Measurements from ENCODE around the gene JPH3.
"Not testable (repeated sequence)": the region's sequence is repeated elsewhere in the genome, so short reads cannot be mapped to it uniquely, and the experiment has no call there.

JPH3 gene

DNA sequence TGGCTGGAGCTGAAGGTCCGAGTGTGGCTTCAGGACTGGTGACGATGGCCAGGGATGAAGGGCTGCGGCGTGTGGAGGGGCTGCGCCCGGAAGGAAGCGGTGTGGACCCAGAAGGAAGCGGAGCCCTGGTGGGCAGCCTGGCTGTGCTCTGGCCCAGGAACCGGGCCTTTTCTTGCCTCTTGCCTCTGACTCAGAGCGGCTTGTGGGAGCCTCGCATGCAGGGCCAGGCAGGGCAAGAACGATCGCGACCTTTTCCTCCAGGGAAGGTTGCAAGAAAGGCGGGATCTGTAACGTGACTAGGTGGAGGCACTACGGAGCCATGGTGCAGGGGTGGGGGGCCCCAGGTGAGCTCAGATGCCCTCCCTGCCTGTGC lies 78.0 kb downstream of the JPH3 start:
- DNase-seq (ENCODE audit: low spot score) (no peak), FAIRE-seq (no peak)

DNA sequence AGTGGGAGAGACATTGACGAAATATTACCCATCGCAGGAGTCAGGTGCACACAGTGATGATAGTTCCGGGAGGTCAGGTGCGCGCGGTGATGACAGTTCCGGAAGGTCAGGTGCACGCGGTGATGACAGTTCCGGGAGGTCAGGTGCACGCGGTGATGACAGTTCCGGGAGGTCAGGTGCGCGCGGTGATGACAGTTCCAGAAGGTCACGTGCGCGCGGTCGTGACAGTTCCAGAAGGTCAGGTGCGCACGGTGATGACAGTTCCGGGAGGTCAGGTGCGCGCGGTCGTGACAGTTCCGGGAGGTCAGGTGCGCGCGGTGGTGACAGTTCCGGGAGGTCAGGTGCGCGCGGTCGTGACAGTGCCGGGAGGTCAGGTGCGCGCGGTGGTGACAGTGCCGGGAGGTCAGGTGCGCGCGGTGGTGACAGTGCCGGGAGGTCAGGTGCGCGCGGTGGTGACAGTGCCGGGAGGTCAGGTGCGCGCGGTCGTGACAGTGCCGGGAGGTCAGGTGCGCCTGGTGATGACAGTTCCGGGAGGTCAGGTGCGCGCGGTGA lies 78.8 kb downstream of the JPH3 start:
- not testable (repeated sequence) for FAIRE-seq; DNase-seq (ENCODE audit: low spot score)

DNA sequence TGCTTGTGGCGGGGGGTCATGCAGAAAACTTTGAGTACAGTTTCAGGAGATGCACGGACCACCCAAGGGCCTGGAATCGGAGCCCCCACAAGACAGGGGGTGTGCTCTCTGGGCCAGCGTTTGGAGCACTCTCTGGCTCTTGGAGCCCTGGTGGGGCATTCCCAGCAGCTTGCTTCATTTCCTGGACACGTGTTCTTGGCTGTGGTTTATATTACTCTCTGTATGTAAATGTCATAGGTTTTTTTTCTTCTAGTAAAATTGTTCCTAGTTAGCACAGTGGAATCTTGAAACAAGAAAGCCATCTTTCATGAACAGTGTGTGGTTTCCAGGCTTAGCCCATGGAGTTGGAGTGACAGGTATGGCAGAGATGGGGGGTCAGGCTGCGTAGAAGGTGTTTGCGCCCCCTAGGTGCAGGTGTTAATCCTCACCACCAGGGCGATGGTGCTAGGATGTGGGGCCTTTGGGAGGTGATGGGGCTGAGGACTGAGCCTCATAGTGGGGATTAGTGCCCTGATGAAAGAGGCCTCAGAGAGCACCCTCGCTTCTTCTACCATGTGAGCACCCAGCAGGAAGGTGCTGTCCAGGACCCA lies 79.8 kb downstream of the JPH3 start:
- FAIRE-seq (no peak), DNase-seq (ENCODE audit: low spot score) (peak; percentile 18)

DNA sequence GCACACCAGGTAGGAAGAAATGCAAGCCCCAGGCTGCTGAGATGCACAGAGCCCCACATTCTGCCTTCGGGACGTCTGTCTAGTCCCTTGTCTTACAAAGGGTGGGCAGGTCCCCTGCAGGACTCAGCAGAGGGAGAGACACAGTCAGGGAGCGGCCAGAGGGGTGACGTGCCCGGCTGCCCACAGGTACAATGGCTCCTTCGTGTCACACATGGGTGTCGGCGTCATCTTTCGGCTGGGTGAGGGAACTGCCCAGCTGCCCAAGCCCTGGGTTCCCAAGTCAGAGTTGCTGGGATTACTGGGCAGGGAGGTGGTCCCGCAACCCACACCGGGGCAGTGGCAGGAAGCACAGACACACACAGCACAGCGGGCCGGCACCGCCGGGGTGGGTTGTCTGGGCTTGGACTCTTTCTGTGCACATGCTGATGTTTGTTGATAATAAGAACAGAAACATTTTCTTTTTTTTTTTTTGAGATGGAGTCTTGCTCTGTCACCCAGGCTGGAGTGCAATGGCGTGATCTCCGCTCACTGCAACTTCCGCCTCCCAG lies 80.6 kb downstream of the JPH3 start:
- no peak for DNase-seq (ENCODE audit: low spot score)
- no peak for FAIRE-seq

DNA sequence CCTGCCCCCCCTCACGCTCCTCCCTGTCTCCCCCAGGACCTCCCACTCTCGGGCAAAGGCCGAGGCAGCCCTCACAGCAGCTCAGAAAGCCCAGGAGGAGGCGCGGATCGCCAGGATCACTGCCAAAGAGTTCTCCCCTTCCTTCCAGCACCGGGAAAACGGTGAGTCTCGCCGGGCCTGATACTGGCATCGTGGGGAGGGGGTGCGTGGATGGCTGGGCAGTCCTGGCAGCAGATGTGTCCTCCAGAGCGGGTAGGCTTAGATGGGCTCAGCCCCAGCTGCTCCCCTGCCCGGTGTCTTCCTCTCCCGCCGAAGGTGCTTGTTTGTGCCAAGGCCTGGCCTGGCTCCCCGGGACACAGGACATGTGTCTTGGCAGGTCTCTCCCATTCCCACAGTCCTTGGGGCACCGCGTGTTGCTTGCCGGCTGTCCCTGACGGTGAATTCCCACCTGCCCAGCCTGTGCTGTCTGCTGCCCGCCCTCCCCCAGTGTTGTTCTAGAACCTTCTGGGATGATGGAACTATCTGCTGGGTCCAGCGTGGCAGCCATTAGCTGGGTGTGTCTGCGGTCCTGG lies 81.9 kb downstream of the JPH3 start:
- FAIRE-seq: no peak
- no peak for DNase-seq (ENCODE audit: low spot score)

DNA sequence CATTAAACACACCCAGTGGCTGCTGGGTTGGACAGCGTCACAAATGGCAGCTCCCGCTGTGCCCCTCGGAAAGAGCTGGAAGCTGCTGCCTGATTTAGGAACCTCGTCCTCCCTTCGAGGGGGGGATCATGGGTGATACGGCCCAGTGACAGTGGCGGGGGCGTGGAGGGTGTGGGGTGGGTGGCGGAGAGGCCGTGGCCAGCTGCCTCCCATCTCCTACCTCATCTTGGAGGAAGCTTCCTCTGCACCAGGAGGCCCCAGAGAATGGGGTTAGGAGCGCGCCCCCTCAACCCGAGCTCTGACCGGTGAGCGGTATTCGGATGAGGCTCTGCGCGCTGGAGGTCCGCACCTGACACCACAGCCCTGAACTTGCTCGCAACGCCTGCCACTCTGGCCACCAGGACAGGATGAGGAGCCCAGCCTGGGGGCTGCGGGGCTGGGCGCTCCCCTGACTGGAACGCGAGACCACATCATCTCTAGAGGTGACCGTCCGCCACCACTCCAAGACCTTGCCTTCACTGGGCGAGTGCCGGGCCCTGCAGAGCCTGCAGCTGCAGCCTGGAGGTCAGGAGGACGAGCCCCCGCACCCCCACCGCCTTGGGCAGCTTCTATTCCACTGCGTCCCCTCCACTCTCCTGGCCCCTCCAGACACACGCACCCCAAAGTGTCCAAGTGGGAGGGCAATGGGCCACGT lies 82.5 kb downstream of the JPH3 start:
- DNase-seq (ENCODE audit: low spot score): no peak
- no peak for FAIRE-seq

DNA sequence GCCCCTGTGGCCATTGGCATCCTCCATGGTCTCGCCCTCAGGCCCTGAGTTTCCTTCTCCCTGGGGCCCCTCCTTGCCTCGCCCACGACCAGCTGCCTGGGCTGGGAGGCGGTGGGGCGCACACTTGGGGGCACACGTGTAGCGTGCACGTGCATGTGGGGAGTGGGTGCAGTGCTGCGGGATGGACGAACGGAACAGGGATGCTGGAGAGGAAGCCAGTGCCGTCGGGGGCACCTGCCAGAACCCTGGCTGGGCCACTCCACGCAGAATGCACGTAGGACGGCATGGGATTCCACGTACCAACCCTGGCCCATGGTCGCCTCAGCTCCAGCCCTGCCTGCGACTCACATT lies 83.1 kb downstream of the JPH3 start:
- DNase-seq (ENCODE audit: low spot score) (no peak), FAIRE-seq (no peak)

DNA sequence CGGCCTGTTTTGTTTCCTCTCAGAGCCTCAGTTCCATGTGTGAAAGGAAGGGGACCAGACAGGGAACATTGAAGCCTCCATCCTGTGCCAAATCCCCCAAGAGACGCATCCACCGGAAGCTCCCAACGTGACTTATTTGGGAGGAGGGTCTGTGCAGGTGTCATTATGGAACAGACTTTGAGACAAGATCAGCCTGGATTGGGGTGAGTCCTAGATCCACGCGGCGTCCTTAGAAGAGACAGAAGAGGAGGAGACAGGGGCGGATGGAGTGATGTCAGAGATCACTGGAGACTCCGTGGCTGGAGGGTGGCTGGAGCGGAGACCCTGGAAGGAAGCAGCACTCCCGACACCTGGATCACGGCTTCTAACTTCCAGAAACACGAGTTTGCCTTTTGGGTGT lies 83.5 kb downstream of the JPH3 start:
- DNase-seq (ENCODE audit: low spot score) (no peak), FAIRE-seq (no peak)

DNA sequence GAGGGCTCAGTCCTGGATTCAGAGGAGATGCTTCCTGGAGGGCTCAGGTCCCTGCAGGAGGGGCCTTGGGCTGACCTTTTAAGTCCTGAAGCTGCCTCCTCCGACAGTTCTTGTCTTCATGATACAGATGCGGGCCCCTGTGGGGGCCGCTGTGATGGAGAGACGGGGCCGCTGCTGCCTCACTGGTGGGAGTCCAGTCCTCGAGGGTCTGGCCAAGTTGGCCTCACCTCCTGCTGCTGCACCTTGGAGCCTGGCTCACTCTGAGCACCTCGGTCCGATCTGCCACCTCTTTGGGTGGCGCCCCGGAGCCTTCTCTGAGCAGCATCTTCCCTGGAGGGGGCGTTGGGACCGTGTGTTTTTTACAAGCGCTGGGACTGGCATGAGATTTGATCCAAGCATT lies 84.4 kb downstream of the JPH3 start:
- FAIRE-seq: no peak
- DNase-seq (ENCODE audit: low spot score): no peak

DNA sequence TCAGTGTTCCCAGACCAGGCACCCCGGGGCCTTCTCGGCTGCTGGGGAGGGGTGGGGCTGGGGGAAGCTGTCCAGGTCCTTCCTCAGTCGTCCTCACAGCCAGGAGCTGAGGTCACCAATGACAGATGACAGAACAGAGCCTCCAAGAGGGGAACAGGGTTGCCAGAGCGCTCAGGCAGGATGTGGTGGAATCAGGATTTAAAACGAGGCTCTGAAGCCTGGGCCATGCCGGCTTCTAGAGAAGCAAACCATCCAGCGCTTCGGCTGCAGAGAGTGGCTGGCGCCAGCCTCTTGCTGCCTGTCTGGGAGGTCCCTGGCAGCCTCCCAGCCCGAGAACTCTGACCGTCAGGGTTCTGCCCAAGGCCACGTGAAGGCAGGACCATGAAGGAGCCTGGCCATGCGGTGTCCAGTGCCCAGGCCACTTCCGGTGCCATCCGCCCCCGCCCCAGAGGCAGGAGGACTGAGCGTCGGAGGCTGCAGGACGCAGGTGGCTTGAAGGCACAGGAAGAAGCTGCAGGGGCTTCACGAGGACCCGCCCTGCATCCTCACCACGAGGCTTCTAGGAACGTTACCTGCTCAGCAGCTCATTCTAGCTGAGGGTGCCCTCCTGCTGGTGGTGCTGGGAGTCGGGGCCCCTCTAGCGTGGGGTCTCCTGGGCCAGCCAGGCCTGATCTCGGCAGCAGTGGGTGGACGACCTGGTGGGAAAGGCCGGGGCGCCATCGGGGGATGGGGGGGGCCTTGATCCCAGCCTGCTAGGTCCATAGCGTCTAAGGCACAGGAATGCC lies 85.0 kb downstream of the JPH3 start:
- FAIRE-seq (no peak), DNase-seq (ENCODE audit: low spot score) (peak; percentile 22)

DNA sequence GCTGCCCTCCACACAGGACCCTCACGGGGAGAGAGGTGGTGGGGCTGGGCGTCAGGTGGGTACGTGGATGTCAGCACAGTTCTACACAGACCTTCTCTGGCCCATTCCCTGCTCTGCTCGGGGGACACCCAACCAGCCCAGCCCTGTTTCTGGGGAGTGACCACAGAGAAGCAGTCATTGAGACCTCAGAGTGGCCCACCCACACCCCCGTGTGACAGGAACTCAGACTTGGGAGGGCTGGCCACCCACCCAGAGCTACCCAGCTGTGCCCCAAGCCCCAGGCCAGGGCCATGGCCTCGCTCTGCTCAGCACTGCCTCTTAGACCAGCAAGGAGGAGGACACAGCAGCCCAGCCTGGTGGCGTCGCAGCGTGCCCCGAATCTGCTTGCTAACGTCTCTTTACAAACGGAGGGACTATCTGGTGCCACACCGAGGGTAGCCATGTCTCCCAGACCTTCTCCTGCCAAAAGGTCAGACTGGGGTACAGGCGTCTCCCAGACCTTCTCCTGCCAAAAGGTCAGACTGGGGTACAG lies 85.8 kb downstream of the JPH3 start:
- FAIRE-seq (no peak), DNase-seq (ENCODE audit: low spot score) (no peak)

DNA sequence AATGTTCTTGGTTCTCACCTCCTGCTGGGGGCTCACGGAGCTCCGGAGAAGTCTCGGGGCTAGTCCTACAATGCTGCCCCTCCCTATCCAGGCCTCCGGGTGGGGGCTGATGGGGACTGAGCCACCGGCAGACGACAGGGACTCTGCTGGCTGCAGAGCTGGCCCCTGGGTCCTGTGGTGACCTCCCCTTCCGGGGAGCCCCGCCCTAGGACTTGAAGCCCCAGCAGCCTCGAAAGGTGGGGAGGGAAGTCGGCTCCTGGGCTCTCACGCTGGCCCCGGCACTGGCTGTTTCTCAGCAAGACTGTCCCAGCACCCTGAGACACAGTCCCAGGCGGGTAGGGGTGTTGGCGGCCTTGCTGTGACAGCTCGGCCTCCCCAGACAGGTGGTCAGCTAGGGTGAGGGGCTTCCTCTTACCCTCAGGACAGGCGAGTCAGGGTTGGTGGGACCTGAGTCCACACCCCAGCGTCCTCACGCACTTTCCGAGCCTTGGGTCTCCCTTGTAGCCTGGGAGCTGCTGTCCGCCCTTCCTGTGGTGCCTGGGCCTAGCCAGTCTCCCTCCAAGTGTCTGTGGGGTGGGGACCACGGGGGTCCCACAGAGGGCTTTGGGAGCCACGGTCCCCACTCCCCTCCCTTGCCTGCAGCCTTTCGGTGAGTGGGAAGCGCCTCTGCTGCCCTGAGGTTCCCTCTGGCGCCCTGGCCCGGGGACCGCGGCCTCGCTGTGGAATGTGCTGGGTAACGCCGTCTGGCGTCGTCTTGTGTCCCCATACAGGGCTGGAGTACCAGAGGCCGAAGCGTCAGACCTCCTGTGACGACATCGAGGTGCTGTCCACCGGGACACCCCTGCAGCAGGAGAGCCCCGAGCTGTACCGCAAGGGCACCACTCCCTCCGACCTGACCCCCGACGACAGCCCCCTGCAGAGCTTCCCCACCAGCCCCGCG lies 86.8 kb downstream of the JPH3 start:
- DNase-seq (ENCODE audit: low spot score) (no peak), FAIRE-seq (no peak)

DNA sequence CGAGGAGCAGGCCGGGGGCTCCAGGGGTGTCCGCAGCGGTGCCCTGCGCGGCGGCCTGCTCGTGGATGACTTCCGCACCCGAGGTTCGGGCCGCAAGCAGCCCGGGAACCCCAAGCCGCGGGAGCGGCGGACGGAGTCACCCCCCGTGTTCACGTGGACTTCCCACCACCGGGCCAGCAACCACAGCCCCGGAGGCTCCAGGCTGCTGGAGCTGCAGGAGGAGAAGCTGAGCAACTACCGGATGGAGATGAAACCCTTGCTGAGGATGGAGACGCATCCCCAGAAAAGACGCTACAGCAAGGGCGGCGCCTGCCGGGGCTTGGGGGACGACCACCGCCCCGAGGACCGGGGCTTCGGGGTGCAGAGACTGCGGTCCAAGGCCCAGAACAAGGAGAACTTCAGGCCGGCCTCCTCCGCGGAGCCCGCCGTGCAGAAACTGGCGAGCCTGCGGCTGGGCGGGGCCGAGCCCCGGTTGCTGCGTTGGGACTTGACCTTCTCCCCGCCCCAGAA lies 87.7 kb downstream of the JPH3 start:
- DNase-seq (ENCODE audit: low spot score): no peak
- FAIRE-seq: no peak

DNA sequence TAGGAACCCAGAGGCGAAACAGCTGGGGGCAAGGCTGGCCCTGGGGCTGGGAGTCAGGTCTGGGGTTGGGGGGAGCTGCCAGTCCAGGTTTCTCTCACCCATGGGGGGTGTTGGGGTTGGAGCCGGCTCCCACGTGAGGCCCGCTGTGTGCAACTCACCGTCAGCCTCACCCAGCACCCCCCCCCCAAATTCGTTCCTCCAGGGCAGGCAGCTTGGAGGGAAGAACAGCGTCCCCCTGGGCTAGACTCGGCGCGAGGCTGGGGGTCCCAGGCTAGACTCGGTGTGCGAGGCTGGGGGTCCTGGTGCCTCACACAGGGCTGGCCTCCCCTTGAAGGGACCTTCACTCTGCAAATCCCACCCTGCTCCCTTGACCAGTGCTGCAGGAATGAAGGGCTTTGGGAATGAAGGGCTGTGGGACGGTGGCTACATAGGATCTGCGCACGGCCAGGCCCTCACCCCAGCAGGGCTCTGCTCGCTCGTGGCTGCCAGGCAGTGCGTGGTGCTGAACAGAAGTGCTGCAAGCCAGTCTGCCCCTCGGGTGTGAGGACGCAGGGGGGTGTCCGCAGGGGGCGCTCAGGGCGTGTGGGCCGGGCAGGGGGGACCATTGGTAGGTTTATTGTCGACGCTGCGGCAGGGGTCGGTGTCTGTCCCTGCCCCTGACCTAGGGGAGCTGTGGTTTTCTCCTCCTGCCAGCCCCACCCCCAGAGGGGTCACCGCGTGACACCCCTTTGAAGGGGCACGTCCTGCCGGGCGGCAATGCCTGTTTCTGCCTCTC lies 88.8 kb downstream of the JPH3 start:
- DNase-seq (ENCODE audit: low spot score): no peak
- FAIRE-seq: no peak

DNA sequence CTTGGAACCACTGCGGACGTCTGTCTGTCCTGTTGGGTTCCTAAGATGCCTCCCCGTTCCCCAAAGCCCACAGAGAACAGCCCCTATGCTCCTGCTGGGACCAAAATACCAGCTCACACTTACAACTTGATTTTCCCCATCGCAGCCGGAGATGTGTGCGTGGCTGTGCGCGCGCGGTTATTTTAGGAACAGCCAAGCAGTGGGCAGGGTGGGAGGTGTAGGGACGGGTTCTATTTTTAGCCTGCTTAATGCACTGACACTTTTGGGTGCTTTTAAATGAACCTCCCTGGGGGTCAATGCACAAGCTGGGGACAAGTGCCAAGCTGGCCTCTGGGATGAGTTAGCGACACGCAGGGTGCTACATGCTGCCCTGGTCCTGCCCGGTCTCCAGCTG lies 89.4 kb downstream of the JPH3 start:
- DNase-seq (ENCODE audit: low spot score) (no peak), FAIRE-seq (no peak)

DNA sequence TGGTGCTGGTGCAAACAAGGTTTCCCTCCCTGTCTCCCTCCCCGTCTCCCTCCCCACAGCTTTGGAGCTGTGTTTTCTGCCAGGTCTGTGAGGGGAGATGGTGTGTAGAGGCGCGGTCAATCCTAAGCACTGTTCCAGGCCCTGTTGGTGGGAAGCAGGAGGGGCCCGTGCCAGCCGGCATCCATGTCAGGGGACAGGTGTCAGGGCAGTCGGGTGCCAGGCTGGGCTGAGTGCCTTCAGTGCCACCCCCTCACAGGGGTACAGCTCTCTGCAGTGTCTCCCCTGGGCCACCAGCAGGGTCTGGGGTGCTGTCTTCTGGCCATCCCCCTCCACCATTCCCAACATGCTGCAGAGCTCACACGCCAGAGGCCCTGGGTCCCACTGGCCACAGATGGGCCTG lies 89.9 kb downstream of the JPH3 start:
- no peak for FAIRE-seq
- no peak for DNase-seq (ENCODE audit: low spot score)

DNA sequence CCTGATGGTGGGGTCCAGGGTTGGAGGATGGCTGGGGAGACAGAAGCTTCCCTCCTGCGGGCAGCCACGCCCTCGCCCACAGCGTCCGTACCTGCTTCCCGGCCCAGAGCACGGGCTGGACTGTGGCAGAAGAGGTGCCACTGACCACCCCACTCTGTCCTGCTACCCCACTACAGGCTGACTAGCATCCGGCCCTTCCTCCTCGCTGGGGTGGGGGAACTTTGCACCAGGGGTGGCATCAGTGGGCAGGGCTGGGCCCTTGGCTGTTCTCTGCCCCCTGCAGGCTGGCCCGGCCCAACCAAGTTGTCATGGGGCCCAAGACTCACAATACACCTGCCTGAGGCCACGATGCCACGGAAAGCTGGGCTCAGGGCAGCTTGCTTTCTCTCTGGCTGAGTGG lies 90.4 kb downstream of the JPH3 start:
- FAIRE-seq (no peak), DNase-seq (ENCODE audit: low spot score) (no peak)

DNA sequence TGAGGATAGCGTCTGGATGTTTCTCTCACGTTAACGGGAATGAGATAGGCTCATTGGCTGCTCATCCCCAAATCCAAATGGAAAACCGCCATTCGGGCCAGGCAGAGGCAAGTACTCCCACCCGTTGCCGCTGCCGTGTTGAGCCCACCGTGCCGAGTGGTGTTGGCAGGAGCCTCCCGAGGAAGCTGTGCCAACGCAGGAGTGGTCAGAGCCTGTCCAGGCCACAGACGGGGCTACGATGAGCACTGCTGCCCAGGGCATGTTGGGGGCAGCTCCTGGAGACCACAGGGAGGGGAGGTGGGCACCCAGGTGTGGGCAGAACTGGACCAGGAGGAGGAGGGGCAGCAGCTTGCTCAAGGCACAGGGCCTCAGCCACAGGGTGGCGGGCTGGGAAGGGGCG lies 91.5 kb downstream of the JPH3 start:
- no peak for FAIRE-seq

DNA sequence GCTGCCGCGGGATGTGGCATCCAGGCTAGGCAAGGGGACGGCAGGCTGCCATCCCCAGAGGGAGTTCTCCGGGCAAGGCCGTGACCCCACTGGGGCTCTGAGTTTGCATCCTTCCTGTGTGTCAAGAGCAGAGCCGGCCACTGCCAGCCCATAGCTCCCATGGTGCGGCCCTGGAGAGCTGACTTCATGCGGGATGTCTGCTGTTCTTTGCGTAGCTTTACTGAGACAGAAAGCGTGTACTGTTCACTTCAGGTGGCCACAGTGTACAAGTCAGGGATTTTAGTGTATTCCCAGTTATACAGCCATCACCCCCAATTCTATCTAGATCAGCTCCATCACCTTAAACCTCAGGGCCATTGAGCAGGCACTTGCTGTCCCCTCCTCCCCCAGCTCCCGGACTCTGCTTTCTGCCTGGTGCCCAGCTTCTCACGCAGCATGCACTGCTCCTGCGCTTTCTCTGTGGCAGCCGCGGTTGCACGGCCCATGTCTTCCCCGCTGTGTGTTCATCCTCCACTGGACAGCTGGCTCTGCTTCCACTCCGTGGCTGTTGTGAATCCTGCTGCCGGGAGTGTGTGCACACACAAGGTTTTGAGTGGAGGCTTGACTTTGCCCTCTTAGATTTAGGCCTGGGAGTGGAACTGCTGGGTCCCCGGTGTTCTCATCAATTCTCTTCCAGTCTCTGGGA lies 92.3 kb downstream of the JPH3 start:
- DNase-seq (ENCODE audit: low spot score): no peak
- FAIRE-seq: no peak

More for the DNA sequence above, 91.5 kb downstream of the JPH3 start:
- DNase-seq (ENCODE audit: low spot score): no peak

Measured in RCC 7860 (cell line).